ENCODE results near the gene MGAT4A.

The MGAT4A gene

GRCh38 chr2:98569915-98570314 lies 161.0 kb downstream of the MGAT4A start:
- TF ChIP-seq Cebpa-rat (IDR thresholded peaks at IDR 0.05): no peak
- Histone ChIP-seq H3K9ac (no peak overlapping the region), H3K4me3 (no peak overlapping the region), H3K36me3 (peaks cover 47 to 100% (median 94%) of the 10 kb centered on the region in 11 experiments), H3K9me3 (replicated peaks in 1 of 11) (no peaks in the 10 kb centered on the region), H3K4me2 (no peak overlapping the region), H3K4me1 (peaks cover 0 to 6% (median 4%) of the 10 kb centered on the region in 10 experiments; a peak in 11 of 20 replicates), H3K27ac (no peak overlapping the region), H3K27me3 (no peaks in the 10 kb centered on the region), H4K20me1 (peaks cover 0 to 47% (median 0%) of the 10 kb centered on the region in 11 experiments; a peak in 8 of 22 replicates)

GRCh38 chr2:98569197-98569793 lies 161.6 kb downstream of the MGAT4A start:
- H3K27me3 ChIP-seq: no peaks in the 10 kb centered on the region

More at GRCh38 chr2:98569197-98569793, 161.6 kb downstream of the MGAT4A start:
- Histone ChIP-seq H3K36me3 (peaks cover 54 to 100% (median 95%) of the 10 kb centered on the region in 11 experiments), H3K27ac (no peak overlapping the region), H3K9ac (no peak overlapping the region), H3K4me3 (no peak overlapping the region), H3K9me3 (replicated peaks in 1 of 11) (no peaks in the 10 kb centered on the region), H4K20me1 (peaks cover 0 to 47% (median 0%) of the 10 kb centered on the region in 11 experiments; a peak in 8 of 22 replicates), H3K4me2 (no peak overlapping the region), H3K4me1 (peaks cover 0 to 12% (median 10%) of the 10 kb centered on the region in 10 experiments; a peak in 12 of 20 replicates)
- no peak for TF ChIP-seq Cebpa-rat (IDR thresholded peaks at IDR 0.05)
